GM13976 (cell line): ENCODE data around the gene THSD4.

Source experiments
- DNase-seq: peaks from one replicate; pipeline ENCODE4 v3.0.0; 2012; ENCODE audit warnings: low spot score
- in situ Hi-C: fragments of 300-500 bp; cut with MboI; formaldehyde crosslinking; loops from one replicate; pipeline ENCODE4 v1.12.0; 2022; ENCODE audit warnings: low sequenced_read_pairs, mixed read lengths, inconsistent platforms; ENCODE audit not compliant: unreplicated experiment
- TF ChIP-seq, protein P1 (sequence below): IDR thresholded peaks from 2 replicates; pipeline ENCODE4 v1.5.1; 2012; ENCODE audit warnings: borderline replicate concordance, mild to moderate bottlenecking; ENCODE audit not compliant: insufficient read depth; ENCODE audit errors: extremely low read depth, missing control alignments, control extremely low read depth

The THSD4 gene

DNA sequence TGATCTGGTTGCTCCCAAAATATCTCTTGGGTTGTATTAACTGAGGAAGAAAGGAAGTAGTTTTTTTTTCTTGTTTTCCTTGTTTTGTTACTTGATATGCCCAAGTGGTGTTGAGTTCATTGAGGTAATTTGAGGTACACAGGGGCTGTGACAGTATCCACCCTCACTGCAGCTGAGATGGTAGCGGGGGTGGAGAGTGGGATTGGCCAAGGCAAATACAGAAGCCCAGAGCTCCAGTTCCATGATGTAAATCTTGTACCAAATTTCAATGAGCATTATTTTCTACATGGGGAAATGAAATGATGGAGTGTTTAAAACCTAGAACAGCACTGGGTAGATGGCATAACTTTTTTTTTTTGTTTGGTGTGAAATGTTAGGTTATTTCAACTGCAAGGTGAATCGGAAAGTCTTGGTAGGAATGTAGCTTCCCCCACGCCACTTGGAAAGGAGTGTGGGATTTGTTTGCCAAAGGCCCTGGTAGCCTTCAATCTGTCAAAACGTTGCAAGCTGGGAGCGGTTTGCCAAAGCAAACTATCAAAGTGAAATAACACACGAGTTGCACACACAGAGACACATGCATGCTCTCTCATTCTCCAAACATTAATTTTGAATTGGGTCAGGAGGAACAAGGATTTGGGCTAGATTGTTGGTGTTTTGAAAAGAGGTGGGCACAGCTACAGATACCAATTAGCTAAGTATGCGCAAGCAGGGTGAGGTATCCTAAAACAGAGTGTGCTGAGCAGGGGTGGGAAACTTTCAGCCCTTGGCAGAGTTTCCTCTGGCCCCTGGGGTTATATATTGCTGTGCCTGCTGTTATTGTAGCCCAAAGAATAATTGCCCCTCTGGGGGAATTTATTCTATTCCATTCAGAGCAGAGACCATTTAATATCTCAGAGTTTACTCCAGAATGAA lies 34.6 kb downstream of the THSD4 start:
- in situ Hi-C loops, result no loop called here
- no peak for DNase-seq

DNA sequence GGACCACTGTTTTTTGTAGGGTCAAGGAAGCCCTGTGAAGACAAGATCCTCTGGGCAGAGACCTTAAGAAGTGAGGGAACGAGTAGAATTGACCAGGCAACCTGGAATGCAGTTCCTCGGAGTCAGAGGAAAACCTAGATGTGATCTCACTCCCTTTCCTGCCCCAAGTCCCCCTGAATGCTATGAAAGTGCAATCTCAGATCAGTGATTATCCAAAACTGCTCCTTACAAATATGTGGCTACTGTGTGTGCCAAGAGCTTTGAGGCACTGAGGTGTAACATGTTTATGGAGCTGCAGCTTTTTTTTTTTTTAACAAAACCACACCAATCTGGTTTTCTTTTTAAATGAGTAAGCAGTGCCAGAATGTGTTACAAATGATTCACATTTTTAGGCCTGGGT lies 35.8 kb downstream of the THSD4 start:
- in situ Hi-C loops, result no loop called here
- TF ChIP-seq, protein P1, sequence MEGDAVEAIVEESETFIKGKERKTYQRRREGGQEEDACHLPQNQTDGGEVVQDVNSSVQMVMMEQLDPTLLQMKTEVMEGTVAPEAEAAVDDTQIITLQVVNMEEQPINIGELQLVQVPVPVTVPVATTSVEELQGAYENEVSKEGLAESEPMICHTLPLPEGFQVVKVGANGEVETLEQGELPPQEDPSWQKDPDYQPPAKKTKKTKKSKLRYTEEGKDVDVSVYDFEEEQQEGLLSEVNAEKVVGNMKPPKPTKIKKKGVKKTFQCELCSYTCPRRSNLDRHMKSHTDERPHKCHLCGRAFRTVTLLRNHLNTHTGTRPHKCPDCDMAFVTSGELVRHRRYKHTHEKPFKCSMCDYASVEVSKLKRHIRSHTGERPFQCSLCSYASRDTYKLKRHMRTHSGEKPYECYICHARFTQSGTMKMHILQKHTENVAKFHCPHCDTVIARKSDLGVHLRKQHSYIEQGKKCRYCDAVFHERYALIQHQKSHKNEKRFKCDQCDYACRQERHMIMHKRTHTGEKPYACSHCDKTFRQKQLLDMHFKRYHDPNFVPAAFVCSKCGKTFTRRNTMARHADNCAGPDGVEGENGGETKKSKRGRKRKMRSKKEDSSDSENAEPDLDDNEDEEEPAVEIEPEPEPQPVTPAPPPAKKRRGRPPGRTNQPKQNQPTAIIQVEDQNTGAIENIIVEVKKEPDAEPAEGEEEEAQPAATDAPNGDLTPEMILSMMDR, result no peak
- DNase-seq, result no peak

More for the DNA sequence above, 34.6 kb downstream of the THSD4 start:
- TF ChIP-seq, protein P1, result no peak

DNA sequence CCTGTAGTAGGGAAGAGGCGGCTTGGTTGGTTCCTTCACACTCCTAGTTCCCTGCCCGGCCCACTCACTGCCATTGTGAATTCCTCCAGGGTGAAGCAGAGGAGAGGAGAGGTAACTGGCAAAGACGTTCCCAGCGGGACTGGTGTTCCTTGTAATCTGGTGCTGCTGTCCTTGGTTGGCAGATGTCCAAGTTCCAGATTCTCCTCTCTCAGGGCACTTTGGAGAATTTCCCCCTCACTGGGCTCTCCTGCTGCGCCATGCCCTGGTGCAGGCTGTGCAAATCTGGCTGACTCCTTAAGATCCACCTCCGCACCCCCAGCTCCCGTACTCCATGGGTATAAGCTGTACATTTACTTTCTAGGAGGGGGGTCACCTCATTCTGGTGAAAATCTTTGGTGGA lies 37.3 kb downstream of the THSD4 start:
- no peak for DNase-seq
- in situ Hi-C loops, result no loop called here
- TF ChIP-seq, protein P1, result no peak

DNA sequence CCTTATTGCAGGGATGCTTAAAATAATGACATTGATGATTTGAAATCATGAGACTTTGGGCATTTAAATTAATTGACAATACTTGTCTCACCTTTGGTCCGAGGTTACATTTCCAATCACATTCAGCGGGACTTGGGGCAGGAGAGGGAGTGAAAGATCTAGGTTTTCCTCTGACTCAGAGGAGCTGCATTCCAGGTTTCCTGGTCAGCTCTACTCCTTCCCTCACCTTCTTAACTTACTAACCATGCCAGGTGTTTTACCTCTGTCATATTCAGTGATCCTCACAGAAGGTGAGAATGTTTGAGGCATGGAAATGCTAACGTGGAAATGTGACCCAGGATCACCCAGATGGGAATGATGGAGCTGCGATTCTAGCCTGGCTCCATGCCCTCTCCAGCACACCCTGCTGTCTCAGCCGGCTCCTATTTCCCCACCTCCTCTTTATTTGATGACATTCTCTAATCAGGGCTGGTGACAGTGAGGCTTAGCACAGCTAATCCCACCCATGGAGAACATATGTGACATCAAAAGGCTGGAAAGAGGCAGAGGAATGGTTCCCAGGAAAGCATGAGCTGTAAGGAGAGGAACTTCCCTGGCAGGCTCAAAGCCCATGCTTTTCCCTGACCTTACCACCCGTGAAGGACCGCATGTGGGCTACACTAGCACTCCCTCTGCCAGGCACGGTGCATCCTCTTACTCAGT lies 38.7 kb downstream of the THSD4 start:
- TF ChIP-seq, protein P1, result no peak
- in situ Hi-C loops, result no loop called here
- DNase-seq, result no peak

DNA sequence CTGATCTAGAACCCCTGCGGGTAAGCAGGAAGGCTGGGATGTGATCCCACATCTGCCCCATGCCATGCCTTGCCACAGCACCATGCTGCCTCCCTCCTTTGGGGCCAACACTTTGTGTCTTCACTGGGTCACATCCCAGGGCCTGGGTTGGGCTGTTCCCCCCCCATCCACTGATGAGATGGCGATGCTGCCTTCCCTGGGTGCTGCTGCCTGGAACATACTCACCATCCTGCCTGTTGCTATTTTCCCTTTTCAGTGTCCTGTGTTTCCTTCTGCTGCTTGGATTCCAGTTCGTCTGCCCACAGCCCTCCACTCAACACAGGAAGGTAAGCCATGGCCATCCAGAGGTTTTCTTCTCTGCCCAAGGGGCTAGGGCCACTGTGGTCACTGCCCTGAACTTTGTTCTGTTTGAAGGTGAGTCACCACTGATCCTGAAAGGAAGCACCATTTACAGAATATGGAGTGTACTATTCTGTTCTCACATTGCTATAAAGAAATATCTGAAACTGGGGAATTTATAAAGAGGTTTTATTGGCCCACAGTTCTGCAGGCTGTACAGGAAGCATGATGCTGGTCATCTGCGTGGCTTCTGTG lies 39.4 kb downstream of the THSD4 start:
- in situ Hi-C loops, result no loop called here
- DNase-seq, result no peak
- TF ChIP-seq, protein P1, result no peak

DNA sequence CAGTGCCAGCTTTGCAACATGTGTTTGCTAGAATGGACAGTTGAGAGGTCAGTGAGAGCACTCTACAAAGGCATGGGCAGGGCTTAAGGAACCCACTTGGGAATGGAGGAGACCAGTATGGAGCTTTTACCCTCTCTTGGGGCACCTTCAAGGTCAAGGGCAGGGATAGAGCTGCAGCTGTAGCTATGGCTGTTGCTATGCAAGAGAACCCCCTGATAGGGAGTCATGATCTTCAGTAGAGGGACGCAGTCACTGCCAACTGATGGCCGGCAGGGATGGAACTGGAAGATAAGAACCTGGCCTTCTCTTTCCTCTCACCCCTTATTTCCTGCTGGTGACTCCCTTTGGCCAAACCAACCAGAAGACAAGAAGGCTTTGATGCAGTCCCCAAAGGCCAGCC lies 40.3 kb downstream of the THSD4 start:
- in situ Hi-C loops, result no loop called here
- DNase-seq, result no peak

More for the DNA sequence above, 40.3 kb downstream of the THSD4 start:
- TF ChIP-seq, protein P1, result no peak
